GM23338 (cell line): ENCODE results near the gene CYP26C1.

ENCODE experiments used
- CREB1 ChIP-seq: fragments of 250-450 bp; sonication (Bioruptor Pico); IDR thresholded peaks from 2 replicates; pipeline ENCODE4 v1.5.0; 2020; ENCODE audit warnings: low read depth, mild to moderate bottlenecking, moderate library complexity
- EZH2 ChIP-seq: fragments of 200-600 bp; sonication (generic); IDR thresholded peaks from one replicate; pipeline ENCODE4 v1.8.0; 2017; ENCODE audit warnings: antibody characterized with exemption, mild to moderate bottlenecking, low read depth; ENCODE audit not compliant: unreplicated experiment
- EZH2phosphoT487 ChIP-seq: fragments of 200-600 bp; sonication (generic); IDR thresholded peaks from one replicate; pipeline ENCODE4 v1.8.1; 2018; ENCODE audit warnings: antibody characterized with exemption; ENCODE audit not compliant: unreplicated experiment
- POLR2AphosphoS5 ChIP-seq: IDR thresholded peaks from 2 replicates; pipeline ENCODE4 v1.6.1; 2016; ENCODE audit warnings: antibody characterized with exemption, low read depth
- ZNF114 ChIP-seq: fragments of 250-450 bp; sonication (Bioruptor Pico); IDR thresholded peaks from 2 replicates; pipeline ENCODE4 v1.5.0; 2020; ENCODE audit warnings: mild to moderate bottlenecking, moderate library complexity
- TF ChIP-seq, protein P1 (sequence below), 2 experiments: fragments of 200-600 bp in 1 of 2; sonication (generic) in 1 of 2; conservative IDR thresholded peaks; 2 replicates each; pipeline versions ENCODE4 v1.5.1 to v1.6.1; 2016 to 2017; ENCODE audit warnings: antibody characterized with exemption in 2 of 2, low read depth in 2 of 2, mild to moderate bottlenecking in 2 of 2, moderate library complexity in 1 of 2
- TF ChIP-seq, protein P2 (sequence below): IDR thresholded peaks from one replicate; pipeline ENCODE4 v1.6.1; 2018; ENCODE audit warnings: antibody characterized with exemption; ENCODE audit not compliant: unreplicated experiment

DNA sequence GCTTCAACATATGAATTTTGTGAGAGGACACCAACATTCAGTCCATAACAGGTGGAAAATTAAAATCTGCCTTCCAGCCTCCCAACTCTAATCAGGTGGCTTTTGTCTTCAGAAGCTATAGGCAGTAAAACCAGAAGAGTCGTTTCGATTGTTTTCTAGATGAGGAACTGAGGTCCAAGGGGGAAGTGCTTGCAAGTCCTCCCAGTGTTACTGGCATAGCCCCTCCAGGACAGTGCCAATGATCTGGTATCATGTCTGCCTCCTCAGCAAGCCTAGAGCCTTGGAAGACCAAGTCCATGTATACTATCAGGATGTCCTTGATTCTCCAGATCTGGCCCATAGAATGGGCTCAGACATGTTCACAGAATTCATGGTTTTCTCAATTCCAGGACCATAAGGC, 30.0 kb downstream of the CYP26C1 start:
- TF ChIP-seq, protein P1, sequence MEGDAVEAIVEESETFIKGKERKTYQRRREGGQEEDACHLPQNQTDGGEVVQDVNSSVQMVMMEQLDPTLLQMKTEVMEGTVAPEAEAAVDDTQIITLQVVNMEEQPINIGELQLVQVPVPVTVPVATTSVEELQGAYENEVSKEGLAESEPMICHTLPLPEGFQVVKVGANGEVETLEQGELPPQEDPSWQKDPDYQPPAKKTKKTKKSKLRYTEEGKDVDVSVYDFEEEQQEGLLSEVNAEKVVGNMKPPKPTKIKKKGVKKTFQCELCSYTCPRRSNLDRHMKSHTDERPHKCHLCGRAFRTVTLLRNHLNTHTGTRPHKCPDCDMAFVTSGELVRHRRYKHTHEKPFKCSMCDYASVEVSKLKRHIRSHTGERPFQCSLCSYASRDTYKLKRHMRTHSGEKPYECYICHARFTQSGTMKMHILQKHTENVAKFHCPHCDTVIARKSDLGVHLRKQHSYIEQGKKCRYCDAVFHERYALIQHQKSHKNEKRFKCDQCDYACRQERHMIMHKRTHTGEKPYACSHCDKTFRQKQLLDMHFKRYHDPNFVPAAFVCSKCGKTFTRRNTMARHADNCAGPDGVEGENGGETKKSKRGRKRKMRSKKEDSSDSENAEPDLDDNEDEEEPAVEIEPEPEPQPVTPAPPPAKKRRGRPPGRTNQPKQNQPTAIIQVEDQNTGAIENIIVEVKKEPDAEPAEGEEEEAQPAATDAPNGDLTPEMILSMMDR (conservative IDR thresholded peaks at IDR 0.05; ENCODE audit: low read depth in 2 of 2): no peak
- no peak for TF ChIP-seq CREB1 (CRISPR knock-in tag)
- TF ChIP-seq POLR2AphosphoS5: no peak
- TF ChIP-seq EZH2: no peak
- TF ChIP-seq, protein P2, sequence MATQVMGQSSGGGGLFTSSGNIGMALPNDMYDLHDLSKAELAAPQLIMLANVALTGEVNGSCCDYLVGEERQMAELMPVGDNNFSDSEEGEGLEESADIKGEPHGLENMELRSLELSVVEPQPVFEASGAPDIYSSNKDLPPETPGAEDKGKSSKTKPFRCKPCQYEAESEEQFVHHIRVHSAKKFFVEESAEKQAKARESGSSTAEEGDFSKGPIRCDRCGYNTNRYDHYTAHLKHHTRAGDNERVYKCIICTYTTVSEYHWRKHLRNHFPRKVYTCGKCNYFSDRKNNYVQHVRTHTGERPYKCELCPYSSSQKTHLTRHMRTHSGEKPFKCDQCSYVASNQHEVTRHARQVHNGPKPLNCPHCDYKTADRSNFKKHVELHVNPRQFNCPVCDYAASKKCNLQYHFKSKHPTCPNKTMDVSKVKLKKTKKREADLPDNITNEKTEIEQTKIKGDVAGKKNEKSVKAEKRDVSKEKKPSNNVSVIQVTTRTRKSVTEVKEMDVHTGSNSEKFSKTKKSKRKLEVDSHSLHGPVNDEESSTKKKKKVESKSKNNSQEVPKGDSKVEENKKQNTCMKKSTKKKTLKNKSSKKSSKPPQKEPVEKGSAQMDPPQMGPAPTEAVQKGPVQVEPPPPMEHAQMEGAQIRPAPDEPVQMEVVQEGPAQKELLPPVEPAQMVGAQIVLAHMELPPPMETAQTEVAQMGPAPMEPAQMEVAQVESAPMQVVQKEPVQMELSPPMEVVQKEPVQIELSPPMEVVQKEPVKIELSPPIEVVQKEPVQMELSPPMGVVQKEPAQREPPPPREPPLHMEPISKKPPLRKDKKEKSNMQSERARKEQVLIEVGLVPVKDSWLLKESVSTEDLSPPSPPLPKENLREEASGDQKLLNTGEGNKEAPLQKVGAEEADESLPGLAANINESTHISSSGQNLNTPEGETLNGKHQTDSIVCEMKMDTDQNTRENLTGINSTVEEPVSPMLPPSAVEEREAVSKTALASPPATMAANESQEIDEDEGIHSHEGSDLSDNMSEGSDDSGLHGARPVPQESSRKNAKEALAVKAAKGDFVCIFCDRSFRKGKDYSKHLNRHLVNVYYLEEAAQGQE: no peak
- no peak for TF ChIP-seq ZNF114 (CRISPR knock-in tag)
- TF ChIP-seq EZH2phosphoT487: no peak
